Immature natural killer cell (primary cell): Measurements from ENCODE around the gene SLC9A5. TPM values are rescaled to one million over a fixed set of nuclear protein-coding genes. Genes with fewer than 3 reads are reported as not detected.

Source experiments
- DNase-seq, 3 donors: peaks; one replicate each; pipeline ENCODE4 v3.0.0; 2022; ENCODE audit warnings: mixed read lengths in 1 of 3
- H3K27ac Mint-ChIP-seq, 6 donors: one replicate each; pipeline ENCODE4 v1.8.0; 2020; ENCODE audit warnings: mixed read lengths in 6 of 6, mild to moderate bottlenecking in 5 of 6, inconsistent platforms in 4 of 6, moderate library complexity in 3 of 6
- H3K27me3 Mint-ChIP-seq, 3 donors: one replicate each; pipeline ENCODE4 v1.8.0; 2020 to 2021; ENCODE audit warnings: low read depth in 3 of 3, mild to moderate bottlenecking in 3 of 3, mixed read lengths in 3 of 3, moderate library complexity in 3 of 3, inconsistent platforms in 1 of 3
- H3K36me3 Mint-ChIP-seq, 3 donors: one replicate each; pipeline ENCODE4 v1.8.0; 2020; ENCODE audit warnings: mixed read lengths in 3 of 3, inconsistent platforms in 2 of 3, mild to moderate bottlenecking in 2 of 3
- H3K4me1 Mint-ChIP-seq, 2 donors: one replicate each; pipeline ENCODE4 v1.8.0; 2020; ENCODE audit warnings: inconsistent platforms in 2 of 2, mild to moderate bottlenecking in 2 of 2, mixed read lengths in 2 of 2, moderate library complexity in 1 of 2
- H3K4me3 Mint-ChIP-seq, 5 donors: one replicate each; pipeline ENCODE4 v1.8.0; 2020; ENCODE audit warnings: mild to moderate bottlenecking in 5 of 5, mixed read lengths in 5 of 5, inconsistent platforms in 3 of 5, moderate library complexity in 3 of 5
- H3K9me3 Mint-ChIP-seq, 6 donors: one replicate each; pipeline ENCODE4 v1.8.0; 2020; ENCODE audit warnings: mild to moderate bottlenecking in 6 of 6, mixed read lengths in 6 of 6, inconsistent platforms in 4 of 6, moderate library complexity in 3 of 6
- polyA plus RNA-seq, 3 donors: library from polyadenylated mRNA; unstranded; fragments of 300-500 nt; fragmentation: Illumina TruSeq; gene quantifications; one replicate each; pipeline ENCODE4 v1.2.3, GENCODE V29; 2021

Gene SLC9A5
- polyA plus RNA-seq, 3 donors from 2014 or later = 0.46 TPM; not detected in 2

DNA sequence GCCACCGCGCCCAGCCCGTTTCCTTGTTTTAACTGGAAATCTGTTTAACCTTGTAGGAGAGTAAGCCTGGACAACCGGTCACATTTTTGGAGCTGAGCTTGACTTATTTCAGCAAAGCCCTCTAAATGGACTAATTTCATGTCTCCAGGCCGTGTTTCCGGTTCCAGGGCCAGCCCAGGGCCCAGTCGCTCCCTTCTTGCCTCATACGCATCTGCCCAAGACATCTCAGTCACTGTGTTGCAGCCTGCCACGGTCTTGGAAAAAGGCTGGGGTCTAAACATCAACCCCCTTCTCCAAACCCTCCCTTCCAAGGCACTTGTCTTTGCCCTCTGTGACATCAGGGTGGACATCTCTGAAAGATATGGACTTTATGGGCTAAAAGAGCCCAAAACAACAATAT, 49.5 kb downstream of the SLC9A5 start:
- H3K27ac Mint-ChIP-seq = no peak overlapping the region
- no peaks in the 10 kb centered on the region for H3K36me3 Mint-ChIP-seq
- peaks cover 0 to 2% (median 0%) of the 10 kb centered on the region in 3 donors for H3K27me3 Mint-ChIP-seq

DNA sequence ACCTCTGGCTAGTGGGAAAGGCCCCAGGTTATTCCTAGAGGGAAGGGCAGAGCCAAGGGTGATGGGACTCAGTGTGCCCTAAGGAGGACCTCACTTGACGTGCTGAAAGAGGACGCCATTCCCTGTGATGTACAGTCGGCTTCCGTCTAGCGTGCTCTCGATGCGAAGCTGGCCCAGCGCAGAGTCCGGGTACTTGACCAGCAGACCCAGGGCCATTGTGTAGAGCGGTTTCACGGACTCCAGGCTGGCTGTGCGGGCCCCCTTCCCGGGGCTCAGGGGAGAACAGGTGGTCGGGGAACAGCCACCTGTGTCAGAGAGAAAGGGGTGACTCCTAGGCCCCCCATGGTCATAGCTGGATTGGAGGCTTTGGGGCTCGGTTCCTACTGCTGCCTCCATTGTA, 50.5 kb downstream of the SLC9A5 start:
- Mint-ChIP-seq H3K27me3 (peaks cover 0 to 2% (median 0%) of the 10 kb centered on the region in 3 donors), H3K4me1 (peaks cover 6 to 7% of the 10 kb centered on the region in 2 donors), H3K27ac (no peak overlapping the region), H3K9me3 (no peaks in the 10 kb centered on the region), H3K4me3 (no peak overlapping the region), H3K36me3 (no peaks in the 10 kb centered on the region)
- no peak for DNase-seq

More for the DNA sequence above, 49.5 kb downstream of the SLC9A5 start:
- Mint-ChIP-seq H3K4me1 (peaks cover 7 to 8% of the 10 kb centered on the region in 2 donors), H3K4me3 (no peak overlapping the region), H3K9me3 (no peaks in the 10 kb centered on the region)
- no peak for DNase-seq

DNA sequence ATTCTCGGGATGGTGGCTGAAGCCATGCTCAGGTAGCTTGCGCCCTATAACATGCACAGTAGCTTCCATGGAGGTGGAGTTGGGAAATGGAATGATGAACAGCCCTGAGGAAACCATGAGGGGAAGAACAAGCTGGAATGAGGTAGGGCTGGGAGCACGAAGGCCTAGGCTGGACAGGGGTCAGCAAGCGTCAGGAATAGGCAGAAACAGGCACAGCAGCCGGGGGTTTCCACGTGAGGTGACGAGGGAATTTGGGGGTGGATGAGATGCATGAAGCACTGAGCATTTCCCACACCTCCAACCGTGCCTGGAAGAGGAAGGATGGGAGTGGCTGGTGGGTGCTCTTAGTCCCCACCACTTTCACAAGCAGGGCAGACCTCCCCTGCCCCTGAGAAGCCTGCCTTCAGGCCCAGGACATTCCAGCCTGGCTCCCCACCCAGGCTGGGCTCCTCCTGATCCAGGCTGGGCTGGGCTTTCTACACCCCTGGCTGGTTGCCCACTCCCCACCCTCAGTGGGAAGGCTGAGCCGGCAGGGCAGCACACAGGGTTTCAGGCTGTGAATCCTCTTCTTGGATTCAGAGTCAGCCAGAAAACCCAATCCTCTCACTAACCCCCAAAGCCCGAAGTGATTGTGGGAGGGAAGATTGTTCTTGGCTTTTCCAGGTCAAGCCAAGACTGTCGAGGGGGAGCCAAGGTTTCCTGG, 52.5 kb downstream of the SLC9A5 start:
- Mint-ChIP-seq H3K4me1 (no peaks in the 10 kb centered on the region), H3K4me3 (no peak overlapping the region), H3K9me3 (no peaks in the 10 kb centered on the region), H3K27me3 (peaks cover 0 to 6% (median 0%) of the 10 kb centered on the region in 3 donors), H3K36me3 (no peaks in the 10 kb centered on the region), H3K27ac (no peak overlapping the region)
- no peak for DNase-seq

DNA sequence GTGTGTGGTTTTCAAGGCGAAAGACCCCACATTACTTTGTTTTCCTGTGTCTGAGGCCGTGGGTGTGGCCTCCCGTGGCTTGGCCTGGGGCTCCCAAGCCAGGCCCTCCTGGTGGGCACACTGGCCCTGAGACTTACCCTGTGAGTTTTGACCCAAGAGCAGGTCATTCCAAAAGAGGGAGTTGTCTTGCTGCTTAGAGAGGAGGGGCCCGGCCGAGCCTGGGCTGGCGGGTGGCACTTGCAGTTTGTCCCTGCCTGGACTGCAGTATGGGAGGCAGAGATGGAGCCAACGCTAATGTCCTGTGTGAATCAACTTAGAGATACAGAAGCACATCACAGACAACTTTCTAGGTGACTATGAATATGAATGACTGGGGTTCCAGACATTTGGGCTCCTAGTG, 53.3 kb downstream of the SLC9A5 start:
- H3K4me3 Mint-ChIP-seq = no peak overlapping the region
- no peaks in the 10 kb centered on the region for H3K36me3 Mint-ChIP-seq
- H3K27me3 Mint-ChIP-seq = peaks cover 0 to 8% (median 1%) of the 10 kb centered on the region in 3 donors
- no peaks in the 10 kb centered on the region for H3K9me3 Mint-ChIP-seq
- no peak overlapping the region for H3K27ac Mint-ChIP-seq
- no peak for DNase-seq
- no peaks in the 10 kb centered on the region for H3K4me1 Mint-ChIP-seq

DNA sequence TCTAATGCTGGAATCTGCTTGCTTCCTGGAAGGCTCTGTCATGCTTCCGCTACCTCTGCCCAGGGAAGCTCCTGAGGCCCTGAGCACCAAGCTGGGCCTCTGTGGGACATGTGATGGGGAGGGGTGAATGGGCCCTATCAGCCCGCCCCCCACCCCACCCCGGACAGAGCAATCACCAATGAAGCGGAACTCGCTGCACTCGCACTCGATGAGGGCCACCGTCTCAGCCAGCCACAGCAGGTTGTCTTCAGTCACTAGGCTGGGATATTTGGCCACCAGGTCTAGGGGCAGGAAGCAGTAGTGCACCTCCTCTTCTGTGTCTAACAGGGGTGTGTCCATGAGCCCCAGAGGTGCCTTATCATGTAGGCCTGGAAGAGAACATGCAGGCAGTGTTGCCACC, 54.2 kb downstream of the SLC9A5 start:
- Mint-ChIP-seq H3K27ac (no peak overlapping the region), H3K9me3 (no peaks in the 10 kb centered on the region), H3K27me3 (peaks cover 1 to 8% (median 3%) of the 10 kb centered on the region in 3 donors), H3K4me3 (no peak overlapping the region), H3K36me3 (no peaks in the 10 kb centered on the region), H3K4me1 (no peaks in the 10 kb centered on the region)
- DNase-seq = no peak

DNA sequence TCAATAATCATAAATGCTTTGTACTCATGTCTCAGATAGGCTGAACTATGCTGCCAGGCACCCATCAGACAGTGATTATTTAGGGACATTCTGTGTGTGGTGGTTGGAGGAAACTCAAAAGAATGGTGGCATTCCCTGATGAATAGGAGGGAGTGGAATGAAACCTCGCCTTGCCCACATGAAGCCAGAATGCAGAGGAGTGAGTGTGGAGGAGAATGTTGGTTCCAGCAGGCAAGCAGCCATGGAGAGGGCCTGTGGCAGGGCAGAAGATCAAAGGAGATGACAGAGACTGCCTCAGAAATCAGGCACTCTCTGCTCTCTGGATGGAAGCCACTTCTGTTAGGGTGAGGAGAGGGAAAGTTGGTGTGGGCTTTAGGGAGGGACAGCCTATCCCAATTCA, 55.2 kb downstream of the SLC9A5 start:
- Mint-ChIP-seq H3K27me3 (peaks cover 1 to 8% (median 4%) of the 10 kb centered on the region in 3 donors), H3K27ac (no peak overlapping the region), H3K36me3 (no peaks in the 10 kb centered on the region), H3K4me3 (no peak overlapping the region), H3K9me3 (peaks cover 0 to 1% (median 0%) of the 10 kb centered on the region in 6 donors), H3K4me1 (no peaks in the 10 kb centered on the region)
- no peak for DNase-seq

DNA sequence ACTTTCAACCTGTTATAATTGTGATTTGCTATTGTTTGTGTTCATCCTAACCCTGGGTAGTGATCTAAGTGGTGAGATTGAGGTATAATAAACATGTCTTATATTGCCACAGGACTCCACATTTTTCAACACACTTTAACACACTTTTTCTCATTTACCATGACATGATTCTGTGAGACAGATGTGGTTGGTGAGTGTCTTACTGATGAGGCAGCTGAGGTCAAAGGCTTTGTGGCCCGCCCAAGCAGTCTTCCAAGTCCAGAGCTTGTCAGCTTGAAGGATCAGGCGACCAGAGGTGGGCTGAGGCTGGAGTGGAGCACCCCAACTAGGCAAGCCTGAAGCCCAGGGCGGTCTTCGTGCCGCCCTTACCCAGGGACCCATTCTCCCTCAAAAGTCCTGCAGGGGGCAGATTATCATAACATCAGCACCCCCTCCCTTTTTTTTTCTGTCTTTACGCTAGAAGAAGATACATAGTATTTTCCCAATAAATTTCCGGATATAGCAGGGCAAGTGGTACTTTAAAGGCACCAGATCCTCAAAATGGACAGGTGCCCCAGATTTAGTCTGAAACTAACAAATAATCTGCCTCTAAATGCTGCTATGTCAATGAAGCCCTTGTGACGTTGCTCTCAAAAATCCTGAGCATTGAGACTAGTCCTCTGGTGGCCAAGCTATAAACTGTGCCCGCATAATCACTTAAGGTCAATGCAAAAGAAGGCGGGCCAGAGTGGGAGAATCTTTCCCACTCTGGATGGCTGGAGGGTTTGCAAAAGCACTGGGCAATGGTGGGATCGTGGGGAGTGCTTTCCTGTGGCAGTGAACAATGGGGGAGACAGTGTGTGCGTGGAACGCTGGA, 56.7 kb downstream of the SLC9A5 start:
- Mint-ChIP-seq H3K4me3 (no peak overlapping the region), H3K27ac (no peak overlapping the region)

DNA sequence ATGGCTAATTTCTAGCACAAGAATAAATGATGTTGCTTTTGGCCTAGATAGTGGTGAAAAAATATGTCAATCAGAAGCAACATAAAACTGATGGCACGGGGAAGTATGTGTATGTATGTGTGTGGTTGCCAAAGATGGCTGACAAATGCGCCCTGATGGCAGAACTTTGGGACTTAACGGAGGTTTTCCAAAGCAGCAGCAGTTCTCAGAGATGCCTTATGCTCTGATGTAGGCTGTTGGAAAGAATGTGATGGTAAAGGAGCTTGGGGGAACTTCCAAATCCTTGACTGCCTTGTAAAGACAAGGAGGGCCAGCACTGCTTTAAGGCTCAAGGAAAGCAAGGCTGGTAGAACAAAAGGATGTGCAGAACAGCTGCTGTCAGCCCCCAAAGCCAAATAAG, 61.8 kb downstream of the SLC9A5 start:
- Mint-ChIP-seq H3K9me3 (peaks cover 0 to 1% (median 0%) of the 10 kb centered on the region in 6 donors), H3K36me3 (no peaks in the 10 kb centered on the region), H3K27me3 (peaks cover 4 to 5% (median 4%) of the 10 kb centered on the region in 3 donors), H3K4me3 (no peak overlapping the region), H3K4me1 (no peaks in the 10 kb centered on the region), H3K27ac (no peak overlapping the region)
- no peak for DNase-seq

More for the DNA sequence above, 56.7 kb downstream of the SLC9A5 start:
- DNase-seq = no peak
- Mint-ChIP-seq H3K36me3 (no peaks in the 10 kb centered on the region), H3K4me1 (no peaks in the 10 kb centered on the region), H3K27me3 (peaks cover 1 to 5% (median 4%) of the 10 kb centered on the region in 3 donors), H3K9me3 (peaks cover 0 to 1% (median 0%) of the 10 kb centered on the region in 6 donors)

DNA sequence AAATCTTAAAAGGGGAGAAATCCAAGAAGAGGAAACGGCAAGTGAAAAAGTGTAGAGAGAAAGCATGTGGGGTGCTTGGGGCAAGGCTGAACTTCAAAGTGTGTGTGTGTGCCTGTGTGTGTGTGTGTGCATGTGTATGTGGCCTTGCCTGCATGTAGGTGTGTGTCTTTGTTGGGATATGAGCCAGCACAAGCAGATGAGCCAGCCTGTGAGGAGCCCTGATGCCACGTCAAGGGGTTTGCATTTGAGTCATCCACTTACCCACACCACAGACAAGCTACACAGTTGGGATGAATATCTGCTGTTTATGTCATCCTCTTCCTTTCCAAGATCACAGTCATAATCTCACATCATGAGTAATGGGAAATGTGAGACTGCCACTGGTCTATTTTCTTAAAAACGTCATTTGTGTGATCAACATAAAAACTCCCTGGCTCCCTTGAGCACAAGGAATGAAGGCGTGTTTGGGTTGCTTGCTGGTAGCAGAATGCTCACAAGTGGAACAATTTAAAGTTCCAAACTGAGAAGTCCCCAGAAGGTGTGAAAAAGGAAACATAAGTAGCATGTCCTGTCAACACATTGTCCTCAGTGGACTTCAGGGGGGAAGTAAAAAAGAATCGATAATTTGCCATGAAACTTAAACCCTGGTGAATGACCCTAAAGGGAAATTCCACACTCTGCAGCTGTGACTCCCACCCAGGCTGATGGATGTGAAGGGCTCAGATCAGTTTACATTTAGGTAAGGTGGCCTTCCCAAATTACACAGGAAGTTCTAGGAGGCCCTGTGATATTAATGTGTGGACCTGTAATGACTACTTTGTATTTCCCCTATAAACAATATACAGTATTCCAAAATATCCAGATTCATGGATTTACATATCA, 63.1 kb downstream of the SLC9A5 start:
- DNase-seq = no peak
- Mint-ChIP-seq H3K9me3 (peaks cover 0 to 1% (median 0%) of the 10 kb centered on the region in 6 donors), H3K27me3 (peaks cover 0 to 4% (median 3%) of the 10 kb centered on the region in 3 donors), H3K4me1 (no peaks in the 10 kb centered on the region), H3K4me3 (no peak overlapping the region), H3K36me3 (no peaks in the 10 kb centered on the region), H3K27ac (peak overlapping the region in 1 of 6 donors; percentile 19)

DNA sequence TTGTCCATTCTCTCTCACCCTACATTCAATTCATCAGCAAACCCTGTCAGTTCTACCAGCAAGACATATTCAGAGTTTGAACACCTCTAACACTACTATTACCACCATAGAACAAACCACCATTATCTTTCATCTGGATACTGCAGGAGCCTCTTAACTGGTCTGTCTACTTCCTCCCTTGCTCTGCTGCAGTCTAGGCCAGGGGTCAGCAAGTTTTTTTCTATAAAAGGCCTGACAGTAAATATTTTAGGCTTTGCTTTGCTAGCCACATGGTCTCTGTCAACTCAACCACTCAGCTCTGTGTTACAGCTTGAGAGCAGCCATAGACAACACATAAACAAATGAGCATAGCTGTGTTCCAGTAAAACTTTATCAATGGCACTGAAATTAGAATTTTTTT, 63.9 kb downstream of the SLC9A5 start:
- Mint-ChIP-seq H3K27ac (no peak overlapping the region), H3K4me1 (no peaks in the 10 kb centered on the region), H3K36me3 (no peaks in the 10 kb centered on the region), H3K9me3 (peaks cover 0 to 1% (median 0%) of the 10 kb centered on the region in 6 donors), H3K27me3 (peaks cover 0 to 4% (median 3%) of the 10 kb centered on the region in 3 donors), H3K4me3 (no peak overlapping the region)
- no peak for DNase-seq

DNA sequence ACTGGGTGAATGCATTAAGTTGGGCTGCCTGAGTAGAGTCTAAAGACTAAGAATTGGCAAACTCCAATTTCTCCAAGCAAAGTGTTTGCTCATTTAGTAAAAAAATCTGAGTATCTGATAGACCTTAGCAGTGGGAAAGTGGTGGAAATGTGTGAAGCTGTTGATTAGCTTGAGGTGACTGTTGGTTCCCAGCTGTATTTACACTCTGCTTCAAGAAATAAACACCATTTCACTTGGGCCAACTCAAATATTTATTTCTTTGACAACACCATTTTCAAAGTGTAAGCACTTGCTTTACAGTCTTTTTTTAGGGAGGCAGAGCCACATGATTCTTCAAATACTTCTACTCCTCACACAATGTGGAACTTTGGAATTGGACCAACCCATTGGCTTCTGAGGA, 69.1 kb downstream of the SLC9A5 start:
- H3K27me3 Mint-ChIP-seq = peaks cover 0 to 9% (median 6%) of the 10 kb centered on the region in 3 donors
- DNase-seq = no peak
- no peaks in the 10 kb centered on the region for H3K9me3 Mint-ChIP-seq
- H3K27ac Mint-ChIP-seq = no peak overlapping the region
- H3K4me1 Mint-ChIP-seq = no peaks in the 10 kb centered on the region
- H3K4me3 Mint-ChIP-seq = no peak overlapping the region
- no peaks in the 10 kb centered on the region for H3K36me3 Mint-ChIP-seq
